HG03342 (cell line): ENCODE measurements around the gene DRD5.
"Not testable (repeated sequence)": the region's sequence is repeated elsewhere in the genome, so short reads cannot be mapped to it uniquely, and the experiment has no call there.

ENCODE experiments used
- ATAC-seq: cut with Tn5 transposase; IDR thresholded peaks from one replicate; pipeline ENCODE4 v1.9.1; 2021; ENCODE audit warnings: mild to moderate bottlenecking, moderate library complexity; ENCODE audit not compliant: unreplicated experiment

Gene DRD5

GRCh38 chr4:9781343-9782135, at the start of gene DRD5:
TSS of gene DRD5 (plus strand) at chr4:9781634. CDS start at chr4:9782030, 396 bp downstream.
- no peak for ATAC-seq

- not testable (repeated sequence) for ATAC-seq
Observed at GRCh38 chr4:9732256-9732655, 49.2 kb upstream of the DRD5 start.

- ATAC-seq: no peak
Observed at GRCh38 chr4:9735515-9735914, 45.9 kb upstream of the DRD5 start.

- ATAC-seq: not testable (repeated sequence)
Observed at GRCh38 chr4:9737280-9737679, 44.2 kb upstream of the DRD5 start.

- ATAC-seq: not testable (repeated sequence)
Observed at GRCh38 chr4:9743789-9744188, 37.6 kb upstream of the DRD5 start.

GRCh38 chr4:9745782-9746181, 35.7 kb upstream of the DRD5 start:
- no peak for ATAC-seq

GRCh38 chr4:9758641-9759317, 22.7 kb upstream of the DRD5 start:
- ATAC-seq: no peak

- ATAC-seq: no peak
Observed at GRCh38 chr4:9762823-9763475, 18.5 kb upstream of the DRD5 start.

GRCh38 chr4:9764155-9764696, 17.2 kb upstream of the DRD5 start:
- ATAC-seq: no peak

- no peak for ATAC-seq
Observed at GRCh38 chr4:9765091-9765490, 16.3 kb upstream of the DRD5 start.

GRCh38 chr4:9769321-9769720, 12.1 kb upstream of the DRD5 start:
- no peak for ATAC-seq

- ATAC-seq: no peak
Observed at GRCh38 chr4:9771034-9771433, 10.4 kb upstream of the DRD5 start.

GRCh38 chr4:9773471-9773870, 8.0 kb upstream of the DRD5 start:
- no peak for ATAC-seq

- no peak for ATAC-seq
Observed at GRCh38 chr4:9782136-9782436, 652 bp downstream of the DRD5 start.

GRCh38 chr4:9785891-9786290, 4.5 kb downstream of the DRD5 start:
- ATAC-seq: not testable (repeated sequence)

- ATAC-seq: no peak
Observed at GRCh38 chr4:9792381-9792780, 10.9 kb downstream of the DRD5 start.

- not testable (repeated sequence) for ATAC-seq
Observed at GRCh38 chr4:9796641-9797040, 15.2 kb downstream of the DRD5 start.

- no peak for ATAC-seq
Observed at GRCh38 chr4:9800848-9801247, 19.4 kb downstream of the DRD5 start.

- ATAC-seq: no peak
Observed at GRCh38 chr4:9804918-9805317, 23.5 kb downstream of the DRD5 start.

GRCh38 chr4:9808077-9808476, 26.6 kb downstream of the DRD5 start:
- no peak for ATAC-seq

- no peak for ATAC-seq
Observed at GRCh38 chr4:9811806-9812205, 30.4 kb downstream of the DRD5 start.
